ENCODE results near the gene PELI2. TPM values are rescaled to one million over a fixed set of nuclear protein-coding genes. Genes with fewer than 3 reads are reported as not detected.
A peak's percentile ranks its signal among the peaks of the same experiment; 100 is the strongest.

PELI2 gene
- total and polyA plus RNA-seq, 2 of the 4 experiments (the other 2 are of a cell fraction) = 6.0 to 36.7 TPM

GRCh38 chr14:56180754-56181542 lies 62.7 kb downstream of the PELI2 start:
- Histone ChIP-seq H3K9me3 (ENCODE audit: control insufficient read depth, insufficient read depth, low read length) (no peaks in the 10 kb centered on the region), H4K5ac (ENCODE audit: low read depth, low read length) (no peak overlapping the region; the same call in 1 of the 2 replicates), H3K4me2 (ENCODE audit: low read depth, low read length) (no peak overlapping the region), H3K9ac (ENCODE audit: low read depth, low read length) (no peak overlapping the region), H3K14ac (replicated peaks; ENCODE audit: low read depth, low read length) (0 out of 2 replicates have a peak overlapping the region, but pooled peaks have one; percentile 14), H4K8ac (ENCODE audit: low read depth in 2 of 2, low read length in 2 of 2) (0 out of 4 replicates have a peak overlapping the region, but pooled peaks of 1 of the 2 experiments have one; percentile 14), H3K27ac (ENCODE audit: insufficient read depth, low read length) (no peak overlapping the region), H3K4me3 (ENCODE audit: insufficient read depth, low read depth, low read length) (no peak overlapping the region), H2AK9ac (replicated peaks; ENCODE audit: low read depth, low read length, poor library complexity) (no peak overlapping the region), H2BK120ac (ENCODE audit: low read depth, low read length) (0 out of 2 replicates have a peak overlapping the region, but pooled peaks have one; percentile 5), H3K27me3 (ENCODE audit: control insufficient read depth, insufficient read depth, low read length) (no peaks in the 10 kb centered on the region), H3K18ac (ENCODE audit: low read depth, low read length) (no peak overlapping the region; the same call in 1 of the 2 replicates), H3K4ac (ENCODE audit: low read depth, low read length) (no peak overlapping the region), H4K20me1 (ENCODE audit: insufficient read depth, low read length) (peaks cover 6% of the 10 kb centered on the region; the same call in 1 of the 2 replicates), H2AK5ac (ENCODE audit: low read depth, low read length) (0 out of 2 replicates have a peak overlapping the region, but pooled peaks have one; percentile 22), H2AFZ (replicated peaks; ENCODE audit: low read length, poor library complexity) (no peak overlapping the region), H2BK20ac (ENCODE audit: low read depth, low read length) (no peak overlapping the region), H3K4me1 (ENCODE audit: control insufficient read depth, insufficient read depth, low read length) (peaks cover 5% of the 10 kb centered on the region), H2BK5ac (ENCODE audit: low read depth, low read length, poor library complexity, severe bottlenecking) (peak overlapping the region; percentile 42), H3K79me1 (ENCODE audit: low read depth in 1 of 2, low read length in 2 of 2) (peaks cover 7 to 35% of the 10 kb centered on the region in 2 experiments; a peak in 3 of 4 replicates), H3K23ac (ENCODE audit: low read depth, low read length) (no peak overlapping the region), H3K9me1 (ENCODE audit: insufficient read depth, low read length) (peaks cover 7% of the 10 kb centered on the region), H3K56ac (ENCODE audit: extremely low read depth, insufficient read depth, low read length) (no peak overlapping the region; the same call in 1 of the 2 replicates), H4K91ac (ENCODE audit: insufficient read depth, low read depth, low read length) (no peak overlapping the region), H3K36me3 (ENCODE audit: control insufficient read depth, insufficient read depth, low read length) (peaks cover 5% of the 10 kb centered on the region), H2BK15ac (ENCODE audit: low read depth, low read length) (no peak overlapping the region)
- CTCF ChIA-PET = interaction anchor here (0.5 to 0.6 kb wide), 2 partner anchors 14 to 424 kb away, joined by 3 read pairs; no protein-coding TSS in a partner anchor
- BruUV-seq (replicated peaks) = no TSS peak
- dilution Hi-C loops (cut with HindIII; ENCODE audit: low sequenced_read_pairs, unreplicated experiment) (no loop called here), intact Hi-C loops (cut with micrococcal nuclease) (no loop called here), in situ Hi-C loops (cut with MboI; ENCODE audit: low sequenced_read_pairs) (no loop called here)
- POLR2A ChIA-PET (ENCODE audit: unreplicated experiment) = no interaction called here
- ATAC-seq (ENCODE audit: low read depth) (no peak), DNase-seq (no peak)
- no CpG with 5 or more reads among the region's 4 CpGs for WGBS, 2 experiments (ENCODE audit: extremely low coverage in 2 of 2, insufficient read length in 1 of 2)
- TF ChIP-seq FOS (IDR thresholded peaks at IDR 0.05; ENCODE audit: low read depth, low read length) (no peak), POLR2A (IDR thresholded peaks at IDR 0.05; ENCODE audit: low read depth, low read length) (no peak), CEBPB (IDR thresholded peaks at IDR 0.05; ENCODE audit: low read depth, low read length) (no peak), RFX5 (IDR thresholded peaks at IDR 0.05; ENCODE audit: low read depth, low read length) (no peak), CHD1 (IDR thresholded peaks at IDR 0.05; ENCODE audit: low read depth, low read length) (no peak), RAD21 (IDR thresholded peaks at IDR 0.05; ENCODE audit: low read length) (no peak), MAFK (IDR thresholded peaks at IDR 0.05; ENCODE audit: low read depth, low read length) (no peak), BHLHE40 (IDR thresholded peaks at IDR 0.05; ENCODE audit: low read depth, low read length) (no peak), ELK1 (IDR thresholded peaks at IDR 0.05; ENCODE audit: borderline replicate concordance, low read depth, low read length) (no peak), CTCF (conservative IDR thresholded peaks at IDR 0.05; ENCODE audit: low read depth, low read length) (no peak), USF2 (IDR thresholded peaks at IDR 0.05; ENCODE audit: low read depth, low read length) (no peak), MXI1 (IDR thresholded peaks at IDR 0.05; ENCODE audit: borderline replicate concordance, low read depth, low read length) (no peak), RCOR1 (IDR thresholded peaks at IDR 0.05; ENCODE audit: insufficient replicate concordance, low read length) (no peak), MAZ (IDR thresholded peaks at IDR 0.05; ENCODE audit: borderline replicate concordance, low read depth, low read length) (no peak)
